CD4-positive, alpha-beta T cell treated with Interleukin-2 at 100 ng/mL for 4 hours (primary cell): Measurements from ENCODE around the gene RFX1.
"Not testable (repeated sequence)": the region's sequence is repeated elsewhere in the genome, so short reads cannot be mapped to it uniquely, and the experiment has no call there.

Source experiments
- DNase-seq: peaks from one replicate; pipeline ENCODE4 v3.0.0-alpha.2; 2020; ENCODE audit warnings: low spot score

Gene RFX1

DNA sequence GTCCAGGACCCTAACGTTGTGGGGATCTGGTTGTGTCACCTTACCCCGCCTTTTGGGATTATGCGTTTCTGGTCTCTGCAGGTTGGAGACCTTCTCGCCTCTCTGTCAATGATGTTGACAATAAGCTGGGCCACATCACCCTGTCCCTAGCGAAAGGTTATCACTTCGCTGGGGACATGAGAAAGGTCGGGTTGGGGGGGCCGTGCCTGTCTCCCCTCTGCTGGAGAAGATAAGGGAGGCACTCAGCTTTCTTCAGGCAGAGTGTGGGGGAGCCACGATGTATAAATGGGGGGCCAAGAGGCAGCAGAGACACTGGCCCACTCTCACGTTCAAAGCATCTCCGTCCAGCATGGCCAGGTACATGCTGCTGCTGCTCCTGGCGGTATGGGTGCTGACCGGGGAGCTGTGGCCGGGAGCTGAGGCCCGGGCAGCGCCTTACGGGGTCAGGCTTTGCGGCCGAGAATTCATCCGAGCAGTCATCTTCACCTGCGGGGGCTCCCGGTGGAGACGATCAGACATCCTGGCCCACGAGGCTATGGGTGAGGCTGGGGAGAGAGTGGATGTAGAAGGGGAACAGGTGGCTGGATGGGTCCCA is 21.8 kb upstream of the RFX1 start, which contains the start of gene RLN3:
RLN3 (plus strand) TSS at position 293 of the 595 bp plus-strand sequence; CDS start at position 350, 57 bp downstream.
- no peak for DNase-seq

DNA sequence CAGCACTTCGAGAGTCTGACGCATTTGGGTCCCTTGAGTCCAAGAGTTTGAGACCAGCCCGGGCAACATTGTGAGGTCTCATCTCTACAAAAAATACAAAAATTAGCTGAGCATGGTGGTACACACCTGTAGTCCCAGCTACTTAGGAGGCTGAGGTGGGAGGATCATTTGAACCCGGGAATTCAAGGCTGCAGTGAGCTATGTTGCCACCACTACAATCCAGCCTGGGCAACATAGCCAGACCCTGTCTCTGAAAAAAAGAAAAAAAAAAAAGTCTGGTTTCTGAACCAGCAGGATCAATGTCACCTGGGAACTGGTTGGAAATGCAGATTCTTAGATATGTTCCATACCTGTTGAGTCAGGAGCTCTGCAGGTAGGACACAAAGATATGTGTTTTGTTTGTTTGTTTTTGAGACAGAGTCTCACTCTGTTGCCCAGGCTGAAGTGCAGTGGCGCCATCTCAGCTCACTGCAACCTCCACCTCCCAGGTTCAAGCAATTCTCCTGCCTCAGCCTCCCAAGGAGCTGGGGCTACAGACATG is 20.6 kb upstream of the RFX1 start:
- DNase-seq, result not testable (repeated sequence)

DNA sequence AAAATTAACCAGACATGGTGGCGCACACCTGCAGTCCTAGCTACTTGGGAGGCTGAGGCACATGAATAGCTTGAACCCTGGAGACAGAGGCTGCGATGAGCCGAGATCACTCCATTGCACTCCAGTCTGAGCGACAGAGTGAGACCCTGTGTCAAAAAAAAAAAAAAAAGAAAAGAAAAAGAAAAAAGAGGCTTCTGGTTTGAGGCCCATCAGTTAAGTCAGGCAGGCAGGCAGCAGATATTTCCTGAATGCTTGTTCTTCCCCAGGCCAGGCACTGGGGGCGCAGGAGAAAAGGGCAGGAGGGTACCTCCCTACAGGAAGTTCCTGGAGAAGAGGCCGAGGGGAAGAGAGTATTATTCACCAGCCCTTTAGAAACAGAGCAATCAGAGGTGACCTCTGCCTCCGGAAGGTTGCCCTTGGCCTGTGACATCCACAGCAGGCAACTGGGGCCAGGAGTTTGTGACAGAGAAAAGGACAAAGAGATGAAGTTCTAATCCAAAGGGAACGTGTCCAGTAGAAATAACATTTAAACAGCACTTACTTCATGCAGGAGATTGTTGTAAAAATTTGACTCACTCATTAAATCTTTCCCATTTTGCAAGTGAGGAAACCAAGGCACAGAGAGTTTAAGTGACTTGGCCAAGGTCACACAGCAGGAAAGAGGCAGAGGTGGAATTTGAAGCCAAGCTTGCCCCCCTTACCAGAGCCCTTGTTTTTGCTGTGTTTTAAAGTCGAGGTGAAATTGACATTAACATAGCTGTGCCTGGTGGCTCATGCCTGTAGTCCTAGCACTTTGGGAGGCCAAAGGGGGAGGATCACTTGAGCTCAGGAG is 17.5 kb upstream of the RFX1 start:
- DNase-seq, result peak; percentile 20

DNA sequence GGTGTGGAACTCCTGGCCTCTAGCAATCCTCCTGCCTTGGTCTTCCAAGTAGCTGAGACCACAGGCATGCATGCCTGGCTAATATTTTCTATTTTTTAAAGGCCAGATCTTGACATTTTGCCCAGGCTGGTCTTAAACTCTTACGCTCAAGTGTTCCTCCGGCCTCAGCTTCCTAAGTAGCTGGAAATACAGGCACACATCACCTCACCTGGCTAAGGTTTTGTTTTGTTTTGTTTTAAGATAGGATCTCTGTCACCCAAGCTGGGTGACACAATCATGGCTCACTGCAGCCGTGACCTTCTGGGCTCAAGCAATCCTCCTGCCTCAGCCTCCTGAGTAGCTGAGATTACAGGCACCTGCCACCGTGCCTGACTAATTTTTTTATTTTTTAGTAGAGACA is 16.3 kb upstream of the RFX1 start:
- no peak for DNase-seq

DNA sequence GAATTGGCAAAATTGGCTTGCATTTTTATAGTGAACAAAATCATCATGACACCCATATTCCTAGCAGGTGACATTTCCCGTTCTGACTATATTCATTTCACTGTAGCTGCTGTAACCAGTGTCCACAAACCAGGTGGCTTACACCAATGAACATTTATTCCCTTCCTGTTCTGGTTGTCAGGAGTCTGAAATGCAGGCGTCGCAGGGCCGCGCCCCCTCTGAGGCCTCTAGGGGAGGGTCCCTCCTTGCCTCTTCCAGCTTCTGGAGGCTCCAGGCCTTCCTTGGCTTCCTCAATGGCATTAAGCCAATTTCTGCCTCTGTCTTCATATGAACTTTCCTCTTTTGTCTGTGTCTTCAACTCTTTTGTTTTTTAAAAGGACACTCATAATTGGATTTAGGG is 15.4 kb upstream of the RFX1 start:
- no peak for DNase-seq

DNA sequence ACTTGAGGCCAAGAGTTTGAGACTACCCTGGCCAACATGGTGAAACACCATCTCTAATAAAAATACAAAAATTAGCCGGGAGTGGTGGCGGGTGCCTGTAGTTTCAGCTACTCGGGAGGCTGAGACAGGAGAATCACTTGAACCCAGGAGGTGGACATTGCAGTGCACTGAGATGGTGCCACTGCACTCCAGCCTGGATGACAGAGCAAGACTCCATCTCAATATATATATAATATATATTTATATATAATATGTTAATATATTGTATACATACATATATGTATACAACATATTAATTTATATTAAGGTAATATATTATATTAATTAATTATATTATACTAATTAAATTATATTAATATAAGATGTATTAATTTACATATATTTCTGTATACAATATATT is 13.6 kb upstream of the RFX1 start:
- DNase-seq, result not testable (repeated sequence)

DNA sequence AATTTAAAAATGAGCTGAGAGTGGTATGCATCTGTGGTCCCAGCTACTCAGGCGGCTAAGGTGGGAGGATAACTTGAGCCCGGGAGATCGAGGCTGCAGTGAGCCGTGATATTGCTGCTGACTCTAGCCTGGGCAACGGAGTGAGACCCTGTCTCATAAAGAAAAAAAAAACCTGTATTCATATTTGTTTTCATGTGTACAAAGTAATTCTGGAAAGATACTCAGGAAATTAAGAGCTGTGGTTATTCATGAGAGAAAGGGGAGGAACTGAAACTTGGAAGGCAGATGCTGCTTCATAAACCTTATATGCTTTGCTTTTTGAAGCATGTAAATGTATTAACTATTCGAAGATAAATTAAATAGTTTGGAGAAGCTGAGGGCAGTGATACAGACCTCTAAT is 13.0 kb upstream of the RFX1 start:
- DNase-seq, result no peak

DNA sequence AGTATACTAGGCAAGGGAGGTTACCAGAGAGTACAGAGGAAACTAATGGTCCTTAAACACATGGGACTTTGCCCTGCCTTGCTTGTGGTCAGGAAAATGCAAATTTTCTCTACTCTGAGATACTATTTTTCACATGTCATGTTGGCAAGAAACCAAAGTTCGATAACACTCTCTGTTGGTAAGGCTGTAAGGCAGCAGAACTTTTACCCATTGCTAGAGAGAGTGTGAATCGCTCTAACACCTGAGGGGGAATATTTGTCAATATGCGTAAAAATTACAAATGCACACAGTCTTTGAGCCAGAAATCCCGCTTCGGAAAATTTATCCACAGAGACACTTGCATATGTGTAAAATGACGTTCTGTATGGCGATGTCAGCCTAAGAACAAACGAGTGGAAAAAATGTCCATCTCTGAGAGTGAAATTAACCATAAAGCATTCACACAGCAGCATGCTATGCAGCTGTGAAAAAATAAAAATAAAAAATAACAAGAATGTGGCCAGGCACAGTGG is 9.5 kb upstream of the RFX1 start:
- no peak for DNase-seq

DNA sequence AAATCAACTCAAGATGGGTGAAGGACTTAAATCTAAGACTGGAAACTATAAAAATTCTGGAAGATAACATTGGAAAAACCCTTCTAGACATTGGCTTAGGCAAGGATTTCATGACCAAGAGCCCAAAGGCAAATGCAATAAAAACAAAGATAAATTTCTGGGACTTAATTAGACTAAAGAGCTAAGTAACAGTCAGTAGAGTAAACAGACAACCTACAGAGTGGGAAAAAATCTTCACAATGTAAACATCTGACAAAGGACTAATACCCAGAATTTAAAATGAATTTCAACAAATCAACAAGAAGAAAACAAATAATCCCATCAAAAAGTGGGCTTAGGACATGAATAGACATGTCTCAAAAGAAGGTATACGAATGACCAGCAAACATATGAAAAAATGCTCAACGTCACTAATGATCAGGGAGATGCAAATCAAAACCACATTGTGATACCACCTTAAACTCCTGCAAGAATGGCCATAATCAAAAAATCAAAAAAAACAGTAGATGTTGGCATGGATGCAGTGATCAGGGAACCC is 6.3 kb upstream of the RFX1 start:
- DNase-seq, result no peak

DNA sequence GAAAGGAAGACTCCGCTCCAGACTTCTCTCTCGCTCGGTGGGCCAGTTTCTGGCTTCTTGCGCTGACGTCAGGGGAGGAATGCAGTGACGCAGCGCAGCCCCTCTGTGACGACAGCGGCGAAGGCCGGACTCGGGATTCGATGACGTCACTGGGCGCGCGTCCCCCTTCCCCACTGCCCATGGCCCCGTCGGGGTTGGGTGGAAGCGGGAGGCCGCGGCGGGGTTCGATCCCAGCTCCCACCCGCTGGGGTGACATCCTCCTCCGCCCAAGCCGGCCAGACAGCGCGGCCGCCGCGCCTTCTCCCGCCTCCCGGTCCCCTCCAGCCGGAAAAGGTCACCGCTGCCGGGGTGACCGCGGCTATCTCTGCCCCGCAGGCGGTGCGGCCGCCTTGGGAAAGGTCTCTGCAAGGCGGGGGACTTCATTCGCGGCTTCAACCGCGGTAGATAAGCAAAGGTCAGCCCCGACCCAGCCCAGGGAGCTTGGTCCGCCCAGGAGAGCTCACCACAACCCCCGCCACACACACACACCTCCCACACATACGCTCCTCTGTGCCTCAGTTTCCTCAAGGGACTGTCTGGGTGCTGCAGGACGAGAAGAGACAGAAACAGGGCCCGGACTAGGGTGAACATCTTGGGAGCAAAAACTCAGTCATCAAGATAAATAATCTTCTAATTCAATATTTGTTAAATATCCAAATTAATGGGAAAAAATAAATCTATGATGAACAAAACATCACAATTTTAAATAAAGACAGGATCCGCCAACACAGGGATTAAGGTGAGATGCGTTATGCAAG is 844 bp upstream of the RFX1 start:
- DNase-seq, result no peak

DNA sequence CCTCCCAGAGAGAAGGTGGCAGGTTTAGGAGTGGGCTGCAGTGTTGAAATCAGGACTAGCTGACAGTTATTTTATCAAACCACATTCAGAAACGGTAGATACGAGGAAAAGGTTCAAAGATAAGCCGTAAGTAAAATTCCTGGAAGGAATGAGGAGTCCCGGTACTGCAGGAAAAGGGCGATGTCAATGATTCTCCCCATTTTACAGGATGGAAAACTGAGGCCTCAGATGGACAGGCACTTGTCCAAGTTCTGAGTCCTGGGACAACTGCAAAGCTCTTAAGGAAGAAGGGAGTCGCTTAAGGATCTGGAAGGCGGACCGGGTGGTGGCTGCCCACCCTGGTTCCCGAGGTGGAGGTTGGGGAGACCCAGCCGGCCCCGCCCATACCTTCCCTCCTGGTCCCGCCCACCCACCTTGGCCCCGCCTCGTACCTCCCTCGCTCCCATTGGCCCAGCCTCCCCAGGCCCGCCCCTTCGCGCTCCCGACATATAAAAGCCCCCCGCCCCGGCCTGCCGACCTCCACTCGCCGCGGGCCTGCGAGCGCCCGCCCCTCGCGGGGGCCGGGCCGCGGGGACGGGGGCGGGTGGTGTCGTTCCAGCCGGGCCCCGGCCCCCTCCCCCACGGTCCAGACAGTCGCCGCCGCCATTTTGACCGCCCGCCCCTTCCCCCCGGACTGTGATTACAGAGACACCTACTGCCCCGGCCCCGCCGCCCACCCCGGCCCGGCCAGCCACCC is 603 bp downstream of the RFX1 start:
- DNase-seq, result peak; percentile 94

DNA sequence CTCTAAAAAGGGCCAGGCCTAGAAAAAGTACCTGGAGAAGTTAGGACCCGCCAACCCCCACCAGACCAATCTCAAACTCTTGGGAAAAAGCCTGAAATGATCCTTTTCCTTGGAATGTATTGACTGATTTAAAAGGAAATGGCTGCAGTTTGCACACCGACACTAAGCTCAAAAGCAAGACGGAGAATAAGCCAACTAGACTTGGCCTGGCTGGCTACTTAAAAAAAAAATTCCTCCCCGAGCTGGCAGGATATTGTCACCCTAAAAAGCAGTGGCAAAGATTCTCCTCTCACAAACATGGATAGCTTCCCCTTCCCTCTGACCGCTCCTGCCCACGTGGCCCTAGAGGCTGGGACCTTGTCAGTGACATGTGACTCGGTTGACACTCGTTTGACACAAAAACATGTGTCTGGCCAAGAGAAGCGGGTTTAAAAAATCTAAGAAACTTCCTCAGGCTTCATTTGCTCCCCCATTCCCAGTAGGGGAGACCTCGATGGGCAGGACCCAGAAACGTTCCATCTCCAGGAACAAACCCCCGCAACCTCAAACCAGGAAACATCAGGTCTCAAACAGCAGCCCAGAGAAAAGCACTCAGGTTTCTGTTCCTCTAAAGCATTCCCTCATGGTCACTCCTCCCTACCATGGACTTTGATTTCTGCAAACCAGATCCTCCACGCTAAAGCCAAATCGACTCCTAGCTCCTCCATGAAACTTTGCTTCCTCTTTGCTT is 1.3 kb downstream of the RFX1 start:
- DNase-seq, result no peak

DNA sequence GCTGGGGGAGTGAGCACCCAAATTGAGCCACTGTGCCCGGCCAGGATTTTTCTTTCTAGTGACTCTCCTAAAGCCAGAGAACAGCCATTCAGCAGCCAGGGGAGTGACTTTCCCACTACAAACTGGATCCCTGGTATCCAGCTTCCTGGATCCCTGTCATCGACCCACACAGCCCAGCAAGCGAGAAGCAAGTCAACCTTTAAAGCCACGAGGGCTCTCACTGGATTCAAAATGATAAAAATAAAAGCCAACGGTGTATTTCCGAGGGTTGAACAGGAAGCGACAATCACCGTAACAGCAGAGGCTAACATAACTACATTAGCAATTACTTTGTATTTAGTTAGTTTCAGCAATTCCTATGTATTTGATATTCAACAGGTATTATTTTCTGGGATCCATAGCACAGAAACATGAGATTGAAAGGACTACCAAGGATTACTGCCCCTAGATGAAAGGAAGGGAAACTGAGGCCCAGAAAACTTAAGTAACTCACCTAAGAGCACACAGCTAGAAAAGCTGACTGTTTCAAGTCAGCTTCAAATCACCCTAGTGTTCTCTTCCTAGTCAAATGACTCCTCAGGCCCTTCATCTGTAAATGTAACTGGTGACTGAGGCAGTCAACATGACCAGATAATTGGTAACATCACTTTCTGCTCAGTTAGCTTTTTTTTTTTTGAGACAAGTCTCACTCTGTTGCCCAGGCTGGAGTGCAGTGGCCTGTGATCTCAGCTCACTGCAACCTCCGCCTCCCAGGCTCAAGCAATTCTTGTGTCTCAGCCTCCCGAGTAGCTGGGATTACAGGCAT is 2.7 kb downstream of the RFX1 start:
- DNase-seq, result peak; percentile 44

DNA sequence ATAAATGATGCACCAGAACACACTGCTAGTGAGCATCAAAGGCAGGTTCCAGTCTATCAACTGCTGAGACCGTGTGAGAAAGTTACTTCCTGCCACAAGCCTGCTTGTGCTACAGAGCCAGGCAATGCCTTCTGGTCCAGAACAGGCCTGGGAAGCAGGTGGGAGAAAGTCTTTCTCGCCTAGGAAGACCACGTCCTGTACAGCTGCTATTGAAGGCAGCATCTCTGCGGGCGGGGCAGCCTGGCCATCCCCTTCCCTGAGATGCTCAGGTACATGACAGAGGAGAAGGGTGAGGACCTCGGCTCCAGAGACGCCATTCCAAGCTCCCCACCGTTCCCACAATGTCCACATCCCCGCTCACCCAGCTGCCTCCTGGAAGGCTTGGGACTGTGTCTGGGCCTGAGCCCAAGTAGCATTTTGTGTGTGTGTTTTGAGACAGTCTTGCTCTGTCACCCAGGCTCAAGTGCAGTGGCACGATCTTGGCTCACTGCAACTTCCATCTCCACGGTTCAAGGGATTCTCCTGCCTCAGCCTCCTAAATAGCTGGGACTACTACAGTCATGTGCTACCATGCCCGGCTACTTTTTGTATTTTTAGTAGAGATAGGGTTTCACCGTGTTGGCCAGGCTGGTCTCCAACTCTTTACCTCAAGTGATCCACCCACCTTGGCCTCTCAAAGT is 3.4 kb downstream of the RFX1 start:
- DNase-seq, result peak; percentile 59

DNA sequence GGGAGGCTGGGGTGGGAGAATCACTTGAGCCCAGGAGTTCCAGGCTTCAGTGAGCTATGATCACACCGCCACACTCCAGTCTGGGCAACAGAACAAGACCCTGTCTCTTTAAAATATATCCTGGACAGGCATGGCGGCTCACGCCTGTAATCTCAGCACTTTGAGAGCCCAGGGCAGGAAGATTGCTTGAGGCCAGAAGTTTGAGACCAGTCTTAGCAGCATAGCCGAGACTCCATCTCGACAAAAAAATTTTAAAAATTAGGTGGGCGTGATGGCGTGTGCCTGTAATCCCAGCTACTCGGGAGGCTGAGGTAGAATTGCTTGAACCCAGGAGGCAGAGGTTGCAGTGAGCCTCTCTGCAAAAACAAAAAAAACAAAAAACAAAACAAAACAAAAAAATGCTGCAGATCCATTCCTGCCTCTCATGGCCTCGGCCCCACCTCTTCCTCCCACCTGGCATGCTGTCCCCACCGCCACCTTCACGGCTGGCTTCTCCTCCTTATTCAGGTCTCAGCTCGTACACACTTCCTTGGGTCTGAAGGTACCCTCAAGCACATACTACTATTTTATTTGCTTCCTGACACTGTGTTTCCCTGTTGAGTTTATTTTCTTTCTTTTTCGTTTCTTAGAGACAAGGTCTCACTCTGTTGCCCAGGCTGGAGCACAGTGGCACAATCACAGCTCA is 5.3 kb downstream of the RFX1 start:
- no peak for DNase-seq

DNA sequence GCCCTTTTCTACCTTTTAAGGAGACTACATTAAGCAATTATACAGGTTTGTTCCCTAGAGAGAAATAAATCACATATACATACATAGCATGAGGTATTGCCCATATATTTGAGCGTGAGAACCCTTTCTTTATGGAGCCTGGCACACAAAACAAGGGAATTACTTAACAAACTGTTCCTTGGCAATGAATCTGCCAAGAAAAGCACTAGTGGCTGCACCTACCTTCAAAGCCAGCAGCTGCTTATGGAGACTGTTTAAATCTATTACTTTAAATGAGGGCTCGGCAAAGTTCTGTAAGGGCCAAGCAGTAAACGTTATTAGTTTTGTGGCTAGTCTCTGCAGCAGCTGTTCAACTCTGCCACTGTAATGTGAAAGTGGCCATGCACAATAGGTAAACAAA is 7.0 kb downstream of the RFX1 start:
- no peak for DNase-seq

DNA sequence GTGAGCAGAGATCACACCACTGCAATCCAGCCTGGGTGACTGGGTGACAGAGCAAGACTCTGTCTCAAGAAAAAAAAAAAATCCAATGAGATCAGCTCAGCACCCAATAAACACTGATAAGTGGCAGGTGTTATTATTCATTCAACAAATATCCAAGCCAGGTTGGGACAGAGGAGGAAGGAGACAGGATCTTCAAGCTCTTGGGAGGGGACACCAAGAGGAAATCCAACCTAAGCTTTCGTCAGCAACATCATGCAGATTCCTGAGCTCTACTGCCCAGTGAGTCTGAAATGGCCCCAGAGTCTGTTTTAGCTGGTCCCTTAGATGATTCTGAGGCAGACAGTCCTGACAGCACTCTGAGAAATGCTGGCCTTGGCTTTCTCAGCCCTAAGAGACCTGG is 7.7 kb downstream of the RFX1 start:
- no peak for DNase-seq

DNA sequence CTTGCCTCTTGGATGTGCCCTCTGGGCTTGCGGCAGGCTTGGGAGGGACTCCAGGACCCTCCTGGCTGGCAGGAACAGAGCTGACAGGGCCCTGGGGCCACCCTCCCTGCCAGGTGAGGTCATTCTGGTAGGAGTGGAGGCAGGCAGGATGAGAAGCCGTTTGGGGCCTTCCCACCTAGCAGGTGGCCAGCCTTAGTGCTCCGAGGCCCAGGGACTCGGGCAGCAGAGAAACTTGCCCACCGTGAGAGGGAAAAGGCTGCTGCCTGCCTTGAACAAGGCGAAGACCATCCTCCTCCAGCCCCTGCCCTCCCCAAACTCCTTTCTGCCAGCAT is 8.5 kb downstream of the RFX1 start:
- DNase-seq, result no peak
